T-helper 22 cell (primary cell): ENCODE results near the gene S100A6.
"Not testable (repeated sequence)": the region's sequence is repeated elsewhere in the genome, so short reads cannot be mapped to it uniquely, and the experiment has no call there.

Experiments
- DNase-seq: peaks from one replicate; pipeline ENCODE4 v3.0.0-alpha.2; 2020; ENCODE audit warnings: low read depth

The S100A6 gene

DNA sequence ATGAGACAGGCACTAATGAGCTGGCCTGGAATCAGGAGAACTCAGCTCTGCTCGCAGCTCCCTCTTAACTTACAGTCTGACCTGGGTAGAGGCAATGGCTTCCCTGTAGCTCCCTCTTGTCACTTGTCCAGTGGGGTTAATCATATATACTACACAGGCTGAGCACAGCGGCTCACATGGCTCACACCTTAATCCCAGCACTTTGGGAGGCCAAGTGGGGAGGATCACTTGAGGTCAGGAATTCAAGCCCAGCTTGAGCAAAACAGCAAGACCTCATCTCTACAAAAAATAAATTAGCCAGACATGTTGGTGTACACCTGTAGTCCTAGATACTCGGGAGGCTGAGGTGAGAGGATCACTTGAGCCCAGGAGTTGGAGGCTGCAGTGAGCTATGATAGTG is 4.2 kb downstream of the S100A6 start:
- no peak for DNase-seq

DNA sequence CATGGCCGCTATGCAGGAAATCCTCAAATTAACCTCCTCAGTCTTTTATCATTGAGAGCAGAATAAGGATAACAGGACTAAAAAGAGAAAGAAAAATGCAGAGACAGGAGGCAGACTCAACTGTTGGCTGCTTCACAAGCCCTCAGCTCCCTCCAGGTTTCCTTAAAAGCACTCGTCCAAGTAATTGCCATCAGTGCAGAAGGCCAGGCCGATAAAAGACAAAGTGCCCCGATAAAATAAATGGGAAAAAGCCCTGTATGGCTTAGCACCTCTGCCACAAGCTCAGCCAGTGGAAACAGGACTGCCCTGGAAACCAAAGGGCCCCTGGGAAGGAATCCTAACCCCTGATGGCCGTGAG is 8.1 kb downstream of the S100A6 start:
- no peak for DNase-seq

DNA sequence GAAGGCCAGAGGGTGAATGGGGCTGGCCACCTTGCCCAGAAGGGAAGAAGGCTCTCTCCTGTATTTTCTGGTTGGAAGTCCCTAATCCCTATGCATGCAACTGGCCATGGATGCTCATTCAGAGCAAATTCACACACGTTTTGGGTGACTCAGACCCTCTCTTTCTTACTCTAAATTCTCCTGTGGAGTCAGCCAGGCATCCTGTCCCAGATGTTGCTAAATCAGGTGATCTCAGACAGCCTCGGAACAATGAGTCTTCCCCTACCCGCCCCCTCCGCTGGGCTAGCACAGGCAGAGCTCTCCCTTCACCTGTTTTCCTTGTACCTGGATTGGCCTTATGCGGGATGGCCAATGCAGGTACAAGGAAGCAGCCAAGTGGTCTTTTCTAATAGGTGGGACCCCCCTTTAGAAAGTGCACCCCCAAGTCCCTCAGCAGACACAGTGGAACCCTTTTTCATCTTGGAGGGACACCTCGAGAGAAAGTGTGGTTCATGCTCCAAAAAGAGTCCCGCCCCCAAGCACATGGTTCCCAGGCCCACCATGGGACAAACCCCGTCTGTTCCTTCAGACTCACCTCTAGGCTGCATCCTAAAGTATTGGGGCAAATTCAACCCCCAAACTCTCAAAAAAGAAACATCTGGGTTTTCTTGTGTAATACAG is 8.6 kb downstream of the S100A6 start:
- DNase-seq = no peak

DNA sequence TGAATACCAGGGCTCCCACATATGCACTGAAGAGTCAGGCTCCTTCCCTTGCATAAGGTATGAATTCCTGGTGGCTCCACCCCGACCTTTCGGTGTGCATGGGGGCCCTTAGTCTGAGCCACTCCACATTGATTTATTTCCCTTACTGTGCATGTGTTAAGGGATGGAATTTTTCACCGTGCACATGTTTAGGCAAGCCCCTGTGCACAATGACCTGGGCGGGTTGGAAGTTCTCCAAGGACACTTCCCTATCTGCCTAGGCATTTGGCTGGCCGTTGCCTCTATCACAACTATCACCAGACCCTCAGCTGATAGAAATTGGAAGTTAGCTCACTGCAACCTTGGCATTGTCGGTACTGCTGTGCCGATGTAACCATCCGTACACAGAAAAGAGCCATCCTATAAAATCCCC is 9.7 kb downstream of the S100A6 start:
- no peak for DNase-seq

DNA sequence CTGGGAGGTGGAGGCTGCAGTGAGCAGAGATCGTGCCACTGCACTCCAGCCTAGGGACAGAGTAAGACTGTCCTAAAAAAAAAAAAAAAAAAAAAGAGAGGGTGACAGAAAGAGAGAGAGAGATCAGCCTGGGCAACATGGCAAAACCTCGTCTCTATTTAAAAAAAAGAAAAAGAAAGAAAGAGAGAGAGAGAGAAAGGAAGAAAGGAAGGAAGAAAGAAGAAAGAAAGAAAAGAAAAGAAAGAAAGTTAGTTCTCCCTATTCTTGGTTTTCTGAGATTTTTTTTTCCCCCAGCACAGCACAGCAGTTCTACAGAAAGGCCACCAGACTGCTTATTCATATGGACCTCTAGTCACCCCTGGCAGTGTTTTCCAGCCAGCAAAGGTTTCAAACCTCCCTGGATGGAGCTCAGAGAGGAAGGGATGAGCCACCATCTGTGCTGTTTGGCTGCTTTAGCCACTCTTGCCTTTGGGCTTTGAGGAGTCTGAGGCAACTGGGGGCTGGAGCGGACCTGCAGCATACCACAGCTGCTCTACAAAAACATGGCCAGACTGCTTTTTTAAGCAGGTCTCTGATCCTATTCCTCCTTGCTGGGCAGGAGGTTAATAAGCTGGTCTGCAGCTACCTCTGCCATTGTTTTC is 10.6 kb downstream of the S100A6 start:
- no peak for DNase-seq

DNA sequence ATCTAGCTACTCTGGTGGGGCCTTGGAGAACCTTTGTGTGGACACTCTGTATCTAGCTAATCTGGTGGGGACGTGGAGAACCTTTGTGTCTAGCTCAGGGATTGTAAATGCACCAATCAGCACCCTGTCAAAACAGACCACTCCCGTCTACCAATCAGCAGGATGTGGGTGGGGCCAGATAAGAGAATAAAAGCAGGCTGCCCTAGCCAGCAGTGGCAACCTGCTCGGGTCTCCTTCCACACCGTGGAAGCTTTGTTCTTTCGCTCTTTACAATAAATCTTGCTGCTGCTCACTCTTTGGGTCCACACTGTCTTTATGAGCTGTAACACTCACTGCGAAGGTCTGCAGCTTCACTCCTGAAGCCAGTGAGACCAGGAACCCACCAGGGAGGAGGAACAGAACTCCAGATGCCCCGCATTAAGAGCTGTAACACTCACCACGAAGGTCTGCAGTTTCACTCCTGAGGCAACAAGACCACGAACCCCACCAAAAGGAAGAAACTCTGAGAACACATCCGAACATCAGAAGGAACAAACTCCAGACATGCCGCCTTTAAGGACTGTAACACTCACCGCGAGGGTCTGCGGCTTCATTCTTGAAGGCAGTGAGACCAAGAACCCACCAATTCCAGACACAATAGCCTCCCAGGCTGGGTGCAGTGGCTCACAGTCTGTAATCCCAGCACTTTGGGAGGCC is 13.3 kb downstream of the S100A6 start:
- DNase-seq = not testable (repeated sequence)

DNA sequence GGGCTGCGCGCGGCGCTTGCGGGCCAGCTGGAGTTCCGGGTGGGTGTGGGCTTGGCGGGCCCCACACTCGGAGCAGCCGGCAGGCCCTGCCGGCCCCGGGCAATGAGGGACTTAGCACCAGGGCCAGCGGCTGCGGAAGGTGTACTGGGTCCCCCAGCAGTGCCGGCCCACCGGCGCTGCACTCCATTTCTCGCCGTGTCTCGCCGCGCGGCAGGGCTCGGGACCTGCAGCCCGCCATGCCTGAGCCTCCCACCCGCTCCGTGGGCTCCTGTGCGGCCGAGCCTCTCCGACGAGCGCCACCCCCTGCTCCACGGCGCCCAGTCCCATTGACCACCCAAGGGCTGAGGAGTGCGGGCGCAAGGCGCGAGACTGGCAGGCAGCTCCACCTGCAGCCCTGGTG is 14.0 kb downstream of the S100A6 start:
- DNase-seq = not testable (repeated sequence)

DNA sequence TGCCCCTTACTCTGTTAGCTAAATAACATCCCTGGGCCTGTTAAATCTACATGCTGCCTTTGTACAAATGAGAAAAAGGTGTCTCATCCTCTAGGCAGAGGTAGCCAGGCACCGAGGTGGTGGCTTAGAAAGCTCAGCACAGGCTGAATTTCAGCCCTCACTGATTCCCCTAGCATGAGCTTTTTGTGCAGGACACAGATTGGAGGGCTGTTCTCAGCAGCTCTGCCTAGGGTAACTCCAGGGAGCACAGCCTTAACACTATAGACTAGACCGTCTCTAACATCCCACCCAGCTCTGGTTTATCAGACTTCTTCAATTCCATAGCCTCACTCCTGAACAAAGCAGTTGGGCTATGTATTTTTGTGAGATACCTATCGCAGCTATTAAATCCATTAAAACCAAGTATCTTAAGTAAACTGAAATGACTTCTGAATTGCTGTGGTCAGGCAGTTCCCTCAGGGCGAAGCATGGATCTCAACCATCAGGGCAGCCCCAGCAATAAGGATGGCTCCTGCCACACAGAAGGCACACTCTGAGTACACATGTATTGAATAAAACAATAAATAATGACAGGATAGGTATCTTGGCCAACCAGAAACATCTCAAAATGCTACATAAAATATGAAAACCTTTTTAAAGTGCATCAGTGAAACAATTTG is 14.8 kb downstream of the S100A6 start:
- no peak for DNase-seq

DNA sequence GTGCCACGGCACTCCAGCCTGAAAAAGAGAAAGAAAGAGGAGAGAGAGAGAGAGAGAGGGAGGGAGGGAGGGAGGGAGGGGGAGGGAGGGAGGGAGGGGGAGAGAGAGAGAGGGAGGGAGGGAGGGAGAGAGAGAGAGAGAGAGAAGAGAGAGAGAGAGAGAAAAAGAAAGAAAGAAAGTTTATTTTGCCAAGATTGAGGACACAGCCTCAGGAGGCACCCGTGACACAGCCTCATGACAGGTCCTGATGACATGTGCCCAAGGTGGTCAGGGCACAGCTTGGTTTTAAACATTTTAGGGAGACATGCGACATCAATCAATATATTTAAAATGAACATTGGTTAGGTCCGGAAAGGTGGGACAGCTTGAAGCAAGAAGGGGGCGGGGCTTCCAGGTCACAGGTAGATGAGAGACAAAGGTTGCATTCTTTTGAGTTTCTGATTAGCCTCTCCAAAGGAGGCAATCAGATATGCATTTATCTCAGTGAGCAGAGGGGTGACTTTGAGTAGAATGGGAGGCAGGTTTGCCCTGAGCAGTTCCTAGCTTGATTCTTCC is 15.6 kb downstream of the S100A6 start:
- not testable (repeated sequence) for DNase-seq

DNA sequence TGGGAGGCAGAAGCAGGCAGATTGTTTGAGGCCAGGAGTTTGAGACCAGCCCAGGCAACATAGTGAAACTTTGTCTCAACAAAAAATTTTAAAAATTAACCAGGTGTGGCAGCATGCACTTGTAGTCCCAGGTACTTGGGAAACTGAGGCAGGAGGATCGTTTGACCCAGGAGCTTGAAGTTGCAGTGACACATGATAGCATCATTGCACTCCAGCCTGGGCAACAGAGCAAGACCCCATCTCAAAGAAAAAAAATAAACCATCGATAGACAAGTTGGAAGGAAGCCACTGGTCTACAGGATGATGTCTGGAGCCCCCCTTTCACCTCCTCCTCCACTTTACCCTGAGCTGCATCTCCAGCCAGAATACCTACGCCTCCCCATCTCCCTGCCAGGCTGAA is 16.5 kb downstream of the S100A6 start:
- DNase-seq = no peak

DNA sequence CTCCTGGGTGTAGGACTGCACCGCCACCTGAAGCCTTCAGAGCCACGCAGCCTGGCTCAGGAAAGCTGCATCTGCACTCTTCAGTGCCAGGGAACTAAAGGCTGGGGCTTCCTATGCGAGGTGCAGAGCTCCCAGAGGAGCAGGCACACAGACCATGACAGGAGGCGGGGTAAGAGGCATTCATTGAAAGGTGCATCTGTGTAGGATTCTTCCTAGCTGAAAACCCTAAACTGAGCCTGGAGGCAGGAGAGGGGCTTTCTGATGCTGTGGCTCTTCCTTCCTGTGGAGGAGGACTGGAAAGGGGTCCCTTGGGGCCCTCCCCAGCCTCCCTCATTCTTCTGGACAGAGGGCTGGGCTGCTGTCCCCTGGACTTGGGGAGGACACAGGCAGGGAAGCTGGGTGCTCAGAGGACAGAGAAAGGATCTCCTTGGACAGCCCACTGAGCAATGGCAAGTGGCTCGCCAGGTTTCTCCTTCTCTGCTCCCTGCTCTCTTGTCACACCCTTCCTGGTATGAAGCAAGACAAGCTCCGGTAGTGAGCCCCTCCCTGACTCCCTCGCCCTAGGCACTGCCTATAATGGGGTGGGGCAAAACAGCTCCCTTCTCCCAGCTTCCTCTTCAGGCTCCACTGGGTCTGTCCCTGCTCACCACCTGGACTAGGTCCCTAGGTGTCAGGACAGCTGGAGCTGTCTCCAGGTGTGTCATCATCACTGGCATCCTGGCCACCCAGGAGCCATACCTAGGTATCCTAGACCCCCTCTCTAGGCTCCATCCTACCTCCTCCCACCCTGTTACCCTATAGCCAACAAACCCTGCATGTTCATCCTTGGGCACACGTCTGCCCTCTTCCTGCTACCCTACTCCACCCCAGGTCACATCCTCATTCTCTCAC is 20.0 kb downstream of the S100A6 start:
- DNase-seq = no peak

DNA sequence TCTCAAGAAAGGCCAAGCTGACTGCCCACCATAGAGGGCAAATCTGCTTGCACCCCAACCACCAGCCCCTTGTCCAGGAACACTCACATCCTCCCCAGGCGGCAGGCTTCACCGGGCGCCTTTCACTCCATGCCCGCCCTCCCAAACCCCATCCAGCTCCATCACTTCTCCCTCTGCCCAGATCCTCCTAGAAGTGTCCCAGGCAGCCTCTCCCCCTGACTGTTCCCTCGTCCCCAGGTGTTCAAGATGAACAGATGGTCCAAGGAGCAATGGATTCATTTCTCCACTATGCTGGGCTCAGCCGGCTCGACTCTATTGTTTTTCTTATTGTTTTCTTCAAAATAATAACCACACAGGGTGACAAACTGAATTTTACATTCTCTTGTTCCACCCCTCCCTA is 22.1 kb downstream of the S100A6 start:
- no peak for DNase-seq

DNA sequence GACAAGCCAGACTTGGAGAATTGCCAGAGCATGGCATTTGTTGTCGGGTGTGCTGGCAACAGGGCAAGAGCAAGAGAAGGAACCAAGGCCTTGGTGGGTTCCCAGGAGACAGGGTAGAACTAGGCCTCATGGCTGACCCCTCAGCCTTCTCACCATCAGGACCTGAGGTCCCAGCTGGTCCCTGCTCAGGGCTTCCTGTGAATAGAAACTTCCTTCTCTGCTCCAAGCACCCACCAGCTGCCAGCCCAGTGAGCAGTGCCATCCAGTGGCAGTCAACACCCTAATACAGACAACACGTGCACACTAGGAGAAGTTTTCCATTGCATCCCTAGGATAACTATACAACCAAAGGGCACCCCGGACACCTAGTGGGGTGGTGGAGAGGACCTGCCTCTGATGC is 22.8 kb downstream of the S100A6 start:
- DNase-seq = no peak

DNA sequence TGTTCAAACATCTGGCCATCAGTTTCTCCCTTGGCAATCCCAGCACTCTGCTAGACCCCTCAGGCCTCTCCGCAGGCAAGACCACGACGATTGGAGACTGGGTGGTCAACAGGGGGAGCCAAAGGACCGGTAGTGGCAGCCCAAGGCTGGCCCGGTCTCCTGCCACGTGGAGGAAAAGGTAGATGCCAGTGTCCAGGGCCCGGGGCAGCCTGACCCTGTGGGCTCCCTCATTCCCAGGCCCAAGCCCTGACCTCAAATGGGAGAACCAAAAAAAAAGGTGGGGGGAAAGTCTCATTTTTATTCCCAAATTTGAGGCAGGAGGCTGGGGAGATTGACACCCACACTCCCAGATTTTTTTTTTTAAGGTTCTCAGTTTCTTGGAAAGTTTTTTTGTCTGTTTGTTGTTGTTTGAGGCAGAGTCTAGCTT is 24.8 kb downstream of the S100A6 start:
- DNase-seq = peak; percentile 42

DNA sequence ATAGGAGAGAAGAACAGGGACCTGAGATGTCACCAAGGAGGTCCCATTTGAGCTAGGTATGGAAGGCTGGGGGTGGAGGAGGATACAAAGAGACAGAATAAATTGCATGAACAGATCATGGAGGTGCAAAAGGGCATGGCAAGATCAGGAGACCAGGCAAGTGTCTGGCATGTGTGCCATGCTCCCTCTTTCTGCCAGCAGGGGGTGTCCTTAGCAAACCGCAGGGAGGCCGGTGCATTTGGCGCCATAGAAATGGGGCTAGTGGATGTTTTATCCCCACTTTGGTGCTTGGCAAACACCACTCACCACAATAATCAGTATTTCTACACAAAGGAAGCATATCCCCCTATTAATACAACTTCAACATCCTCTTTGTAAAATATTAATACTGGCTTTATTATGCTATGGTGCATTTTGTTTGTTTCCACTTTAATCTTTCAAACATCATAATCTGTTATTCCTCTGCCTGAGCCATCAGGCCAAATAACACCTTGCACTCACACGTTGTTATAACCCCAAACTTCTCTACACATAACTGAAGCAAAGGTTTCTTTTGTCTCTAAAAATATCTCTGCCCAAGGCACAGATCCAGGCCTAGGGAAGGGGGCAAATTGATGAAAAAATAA is 25.9 kb downstream of the S100A6 start:
- peak; percentile 22 for DNase-seq

DNA sequence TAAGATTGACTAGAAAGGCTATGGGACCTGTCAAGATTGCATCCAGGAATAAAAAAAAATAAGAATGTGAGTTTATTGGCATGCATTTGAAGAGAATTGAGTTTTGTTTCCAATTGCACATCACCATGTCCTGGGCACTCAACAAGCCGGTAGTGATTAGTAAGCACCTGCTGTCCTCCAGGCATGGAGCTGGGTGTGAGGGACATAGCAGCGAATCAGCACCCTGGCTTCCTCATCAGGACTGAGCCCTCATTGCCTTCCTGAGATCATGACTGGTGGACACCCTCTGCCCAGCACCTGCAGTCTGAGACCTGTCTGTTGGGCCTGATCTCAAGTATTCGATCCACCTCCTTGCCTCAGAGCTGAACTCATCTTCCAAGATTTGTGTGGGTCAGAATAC is 26.8 kb downstream of the S100A6 start:
- no peak for DNase-seq

DNA sequence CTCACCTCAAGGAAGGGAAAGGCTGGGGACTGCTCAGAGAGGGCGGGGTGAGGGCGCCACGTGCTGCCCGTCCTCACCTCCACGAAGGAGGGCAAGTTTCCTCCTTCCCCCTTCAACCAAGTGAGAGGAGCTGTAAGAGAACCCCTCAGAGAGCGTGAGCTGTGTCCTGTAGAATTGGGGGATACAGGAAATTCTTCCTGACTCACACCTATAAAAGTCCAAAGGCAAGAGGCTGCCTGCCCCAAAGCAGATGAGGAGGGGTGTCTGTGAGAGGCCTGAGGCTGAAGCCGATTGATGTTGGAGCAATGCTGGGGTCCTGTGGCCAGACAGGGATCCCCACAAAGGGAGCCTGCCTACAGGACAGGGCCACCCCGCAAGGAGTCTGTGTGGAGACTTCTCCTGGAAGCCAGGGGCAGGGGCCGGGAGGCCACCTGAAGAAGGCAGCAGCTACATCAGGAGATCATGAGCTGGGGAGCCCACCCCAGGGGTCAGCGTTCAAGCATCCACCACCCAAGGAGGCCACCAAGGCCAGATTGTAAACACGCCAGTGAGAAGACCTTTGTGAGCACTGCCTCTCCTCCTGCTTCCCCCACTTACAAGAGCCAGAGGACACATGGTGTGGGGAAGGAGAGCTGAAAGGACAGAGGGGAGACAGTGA is 27.7 kb downstream of the S100A6 start:
- DNase-seq = no peak

DNA sequence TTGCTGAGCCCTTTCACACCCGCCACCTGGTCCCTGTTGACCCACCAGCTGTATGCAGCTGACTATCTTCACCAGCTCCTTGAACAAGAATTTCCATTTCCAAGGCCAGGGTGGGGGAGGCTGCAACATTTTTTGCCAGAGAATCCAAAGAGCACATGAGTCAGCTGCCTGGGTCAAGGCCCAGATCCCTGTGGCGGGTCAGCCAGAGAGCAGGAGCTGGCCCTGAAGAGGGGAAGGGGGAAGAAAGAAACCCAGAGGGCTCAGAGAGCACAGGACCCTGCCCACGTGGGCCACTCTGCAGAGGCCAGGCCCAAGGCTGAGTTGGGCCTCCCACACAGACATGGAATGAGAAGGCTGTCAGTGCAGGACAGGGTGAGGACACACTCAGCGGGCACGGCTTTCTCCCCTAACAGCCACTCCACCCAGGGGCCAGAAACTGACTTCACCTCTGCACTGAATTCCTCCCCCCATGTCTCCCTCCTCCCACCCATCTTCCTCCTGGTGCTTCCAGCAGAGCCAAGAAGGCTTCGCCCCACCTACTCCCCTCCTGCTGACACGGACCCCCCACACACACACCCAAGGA is 28.9 kb downstream of the S100A6 start:
- no peak for DNase-seq

DNA sequence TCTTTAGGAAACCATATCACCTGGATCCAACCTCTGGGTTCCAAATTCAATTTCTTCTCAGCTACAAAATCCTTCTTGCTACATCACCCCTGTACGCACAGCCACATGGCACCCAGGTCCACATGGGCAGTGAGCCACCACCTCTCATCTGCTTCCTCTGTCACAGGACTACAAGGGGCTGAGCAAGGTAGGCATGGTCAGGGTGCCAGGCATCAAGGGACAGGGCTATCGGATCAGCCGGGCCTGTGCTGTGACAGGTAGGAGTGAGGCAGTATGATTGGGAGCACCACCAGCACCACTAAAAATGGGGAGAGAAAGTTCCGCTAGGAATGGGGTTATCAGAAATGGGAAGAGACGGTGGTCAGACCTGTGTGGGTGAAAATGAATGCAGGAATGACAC is 29.4 kb downstream of the S100A6 start:
- DNase-seq = no peak

DNA sequence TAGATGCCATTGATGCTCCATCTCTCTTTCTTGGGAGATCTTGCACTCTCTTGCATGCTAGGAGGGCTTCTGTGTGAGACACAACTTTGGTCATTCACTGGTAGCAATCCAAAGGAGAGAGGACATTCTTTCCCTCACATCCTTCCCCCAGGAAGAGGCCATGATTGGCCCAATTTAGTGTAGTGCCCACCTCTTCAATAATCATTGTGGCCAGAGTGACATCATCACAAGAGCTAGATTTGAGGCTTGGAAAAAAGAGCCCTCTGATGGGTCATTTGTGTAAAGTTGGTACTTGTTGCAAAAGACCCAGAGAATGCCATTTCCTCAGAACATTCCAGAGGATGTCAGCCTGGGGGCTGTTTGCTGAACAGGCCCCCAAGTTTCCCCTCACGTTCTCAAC is 30.2 kb downstream of the S100A6 start:
- DNase-seq = no peak
